ENCODE data around the gene LCP1.

LCP1 gene

DNA sequence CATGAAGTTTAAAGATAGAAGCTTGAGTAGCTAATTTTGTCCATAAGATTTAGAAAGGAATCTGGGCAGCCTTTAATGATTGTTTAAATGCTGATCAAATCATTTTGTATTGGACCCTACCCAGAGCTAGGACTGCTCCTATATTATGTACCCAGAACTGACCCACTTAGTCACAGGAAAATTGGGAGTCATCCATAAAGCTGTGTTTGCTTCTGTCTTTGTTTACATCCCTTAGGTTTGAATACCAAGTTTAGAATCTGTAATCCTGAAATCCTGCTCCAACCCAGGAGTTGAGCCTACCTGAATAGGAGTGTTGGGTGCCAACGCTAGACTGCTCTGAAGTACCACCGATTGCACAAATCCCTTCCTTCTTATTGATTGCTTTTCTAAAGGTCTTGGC lies 23.8 kb downstream of the LCP1 start:
- no peak for DNase-seq

DNA sequence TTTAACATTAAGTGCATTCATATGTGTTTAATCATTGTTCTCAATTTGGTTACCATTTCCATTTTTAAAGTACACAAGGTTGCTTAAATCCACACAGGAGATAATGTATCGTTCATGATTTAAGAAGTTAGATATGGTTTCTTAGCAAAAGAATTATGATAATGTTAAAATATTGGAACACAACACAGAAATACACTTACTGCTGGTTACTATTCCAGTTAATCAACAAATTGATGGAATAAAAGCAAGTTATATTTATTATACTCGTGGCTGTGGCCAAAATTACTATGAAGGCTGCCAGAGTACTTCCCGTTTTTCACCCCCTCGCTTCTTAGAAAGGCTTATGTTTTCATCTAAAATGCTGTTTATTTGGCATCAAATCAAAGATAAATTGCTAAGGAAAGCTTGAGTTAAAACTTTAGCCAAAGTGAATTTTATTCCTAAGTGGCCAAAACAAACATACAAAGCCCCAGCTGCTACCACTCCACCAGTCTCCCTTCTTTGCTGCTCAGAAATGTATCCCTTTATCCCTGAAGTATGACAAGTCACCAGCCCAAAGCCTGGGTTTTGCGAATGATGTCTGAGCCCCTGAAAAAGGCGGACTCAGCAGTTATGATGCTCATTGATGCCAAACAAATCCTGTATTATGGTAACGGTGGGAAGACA lies 27.7 kb downstream of the LCP1 start:
- DNase-seq, result no peak

DNA sequence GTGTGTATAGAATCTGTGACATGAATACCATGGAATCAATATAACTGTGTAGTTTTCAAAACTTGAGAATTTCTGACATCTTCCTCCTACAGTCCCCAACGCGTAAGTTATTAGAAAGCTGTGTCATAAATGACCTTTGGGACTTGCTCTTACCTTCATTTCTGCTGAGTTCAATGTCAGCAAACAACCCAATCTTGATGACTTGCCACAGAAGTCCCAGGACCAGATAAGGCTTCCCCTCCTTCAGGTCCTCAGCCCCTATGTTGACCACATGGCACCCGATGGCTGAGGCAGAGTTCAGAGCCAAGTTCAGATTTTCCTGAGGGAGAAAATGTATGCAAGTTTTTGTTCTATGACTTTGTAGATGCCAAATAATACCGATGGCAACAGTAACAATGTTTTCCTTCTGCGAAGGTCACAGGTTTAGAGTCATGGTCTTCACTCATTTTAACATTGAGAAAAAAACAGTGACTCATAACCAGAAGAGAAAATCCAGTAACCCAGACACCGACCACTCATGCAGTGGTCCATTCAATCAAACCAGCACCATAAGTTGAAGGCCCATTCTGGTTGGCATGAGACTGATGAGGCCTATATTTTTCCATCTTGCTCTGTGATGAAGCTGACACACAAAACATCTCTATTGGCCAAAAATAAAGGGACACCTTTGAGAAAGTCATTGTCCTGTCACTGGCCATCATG lies 29.2 kb downstream of the LCP1 start:
- DNase-seq, result no peak

DNA sequence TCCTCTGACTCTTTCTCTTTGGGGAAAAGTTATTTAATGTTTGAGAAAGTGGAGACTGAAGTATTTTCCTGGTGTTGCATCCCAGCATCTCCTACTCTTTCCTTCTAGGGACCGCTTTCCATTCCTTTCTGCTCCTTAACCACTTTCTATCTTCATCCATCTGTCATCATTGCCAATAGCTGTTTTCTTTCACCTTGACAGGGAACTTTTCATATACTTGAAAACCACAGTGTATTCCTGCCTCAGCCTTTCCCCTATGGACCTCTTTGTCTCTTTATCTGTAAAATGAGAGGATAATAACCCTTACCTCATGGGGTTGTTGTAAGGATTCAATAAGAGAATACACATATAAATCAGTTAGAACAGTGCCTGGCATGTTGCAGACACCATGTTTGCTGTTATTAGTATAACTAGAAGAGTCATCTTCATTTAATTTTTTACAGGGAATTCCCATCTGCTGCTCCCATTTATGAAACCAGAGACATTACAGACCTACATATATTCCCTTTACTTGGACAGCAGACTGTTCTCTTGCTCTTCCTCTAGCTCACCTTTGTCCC lies 31.8 kb downstream of the LCP1 start:
- DNase-seq, result no peak

DNA sequence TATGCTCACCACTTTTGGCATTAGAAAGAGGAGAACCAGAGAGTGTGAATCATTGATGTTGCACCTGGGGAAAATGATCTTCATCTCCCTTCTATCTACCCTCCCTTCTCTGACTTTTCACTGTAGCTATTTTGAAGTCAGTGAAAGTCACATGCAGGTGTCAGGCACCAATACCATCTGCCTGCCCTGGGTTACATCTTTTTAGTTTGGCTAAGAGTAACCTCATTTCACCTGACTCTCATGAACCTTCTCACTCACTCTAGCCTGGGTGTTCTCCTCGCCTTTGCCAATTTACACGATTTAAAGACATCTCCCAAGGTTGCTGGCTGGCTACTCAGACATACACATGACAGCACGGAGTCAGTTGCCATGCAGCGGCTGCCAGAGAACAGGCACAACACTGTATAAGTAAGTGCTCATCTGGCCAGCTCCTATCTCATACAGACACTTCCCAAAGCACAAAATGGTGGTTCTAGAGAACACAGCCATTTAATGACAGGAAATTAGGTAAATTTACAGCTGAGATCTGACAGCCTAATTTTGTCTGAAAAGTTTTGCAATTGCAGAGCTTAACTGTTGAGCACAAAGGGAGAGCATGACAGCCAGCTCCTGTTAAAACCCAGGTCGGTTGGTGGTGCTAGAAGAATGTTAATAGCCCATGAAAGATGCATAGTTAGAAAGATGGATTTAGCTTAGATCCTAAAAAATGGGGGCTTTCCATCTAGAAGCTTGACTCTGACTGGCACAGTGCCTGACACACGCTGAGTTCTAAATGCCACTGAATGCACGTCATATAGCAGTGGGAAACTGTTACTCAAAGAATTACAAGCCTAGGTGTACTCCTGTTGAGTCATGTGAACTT lies 32.5 kb downstream of the LCP1 start:
- DNase-seq, result no peak

DNA sequence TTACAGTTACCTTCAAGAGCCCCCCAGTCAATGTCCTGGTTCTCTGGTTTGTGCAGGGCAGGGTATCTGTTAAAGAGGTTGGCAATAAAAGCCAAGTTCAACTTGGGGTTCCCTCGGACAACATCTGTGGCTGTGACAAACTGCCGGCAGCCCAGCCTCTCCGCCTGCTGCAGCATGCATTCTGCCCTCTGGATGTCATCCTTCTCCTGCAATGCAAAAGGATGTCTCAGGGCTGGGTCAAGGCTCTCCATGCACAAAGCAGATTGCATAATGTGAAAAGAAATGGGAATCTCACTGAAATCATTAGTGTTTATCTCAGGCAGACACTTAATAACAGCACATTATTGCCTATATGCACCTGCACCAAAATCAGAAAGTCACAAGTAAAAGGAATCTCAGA lies 35.1 kb downstream of the LCP1 start:
- no peak for DNase-seq

DNA sequence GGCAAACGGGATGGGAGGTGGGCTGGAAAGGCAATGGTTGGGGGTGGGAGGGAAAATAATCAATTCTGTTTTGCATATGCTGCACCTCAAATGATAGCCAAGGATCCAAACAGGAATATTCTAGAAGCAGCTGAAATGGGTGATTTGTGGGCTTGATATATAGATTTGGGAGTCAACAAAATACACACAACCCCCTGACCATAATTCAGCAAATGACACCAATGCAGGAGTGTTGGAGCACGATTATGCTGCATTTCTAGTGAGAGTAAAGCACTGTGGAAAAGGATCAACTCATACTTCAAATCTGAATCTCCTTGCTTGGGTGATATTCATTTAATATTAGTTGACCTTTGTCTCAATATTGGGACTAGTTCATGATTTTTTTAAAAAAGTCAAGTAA lies 36.0 kb downstream of the LCP1 start:
- DNase-seq, result no peak

DNA sequence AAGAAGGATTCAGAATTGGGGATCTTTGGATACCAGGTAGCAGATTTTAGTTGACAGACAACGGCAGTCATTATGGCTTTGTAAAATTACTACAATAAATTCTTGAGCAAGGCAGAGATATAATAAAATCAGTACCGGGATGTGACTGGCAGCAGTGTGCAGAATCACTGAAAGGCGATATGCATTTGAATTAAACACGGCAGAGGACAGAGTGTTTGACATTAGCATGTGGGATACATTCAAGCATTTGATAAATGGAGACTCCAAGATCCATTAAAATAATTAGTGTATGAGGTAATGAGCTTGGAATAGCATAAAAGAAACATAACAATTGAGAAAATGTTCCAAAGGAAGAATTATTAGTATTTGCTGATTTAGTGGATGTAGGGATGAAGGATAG lies 36.8 kb downstream of the LCP1 start:
- DNase-seq, result no peak

DNA sequence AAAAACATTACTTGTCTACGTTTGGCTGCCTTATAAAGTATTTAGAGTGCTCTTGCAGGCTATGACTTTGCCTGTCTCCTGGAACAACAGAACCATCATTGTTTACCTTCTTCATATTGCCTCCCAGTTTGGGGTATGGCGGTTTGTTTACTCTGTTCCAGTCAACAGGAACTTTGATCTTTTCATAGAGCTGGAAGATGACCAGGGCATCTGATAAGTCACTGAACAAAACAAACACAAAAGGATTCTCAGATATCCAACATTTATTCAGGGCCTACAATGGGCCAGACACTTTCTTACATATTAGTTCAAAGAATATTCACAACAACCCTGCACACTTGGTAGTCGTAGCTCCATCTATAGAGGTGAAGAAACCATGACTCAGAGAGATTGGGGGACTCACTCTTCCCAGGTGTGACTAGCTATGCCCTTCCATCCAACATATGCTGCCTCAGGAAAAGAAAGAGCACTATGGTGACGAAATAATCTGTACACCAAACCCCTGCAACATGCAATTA lies 38.7 kb downstream of the LCP1 start:
- no peak for DNase-seq

DNA sequence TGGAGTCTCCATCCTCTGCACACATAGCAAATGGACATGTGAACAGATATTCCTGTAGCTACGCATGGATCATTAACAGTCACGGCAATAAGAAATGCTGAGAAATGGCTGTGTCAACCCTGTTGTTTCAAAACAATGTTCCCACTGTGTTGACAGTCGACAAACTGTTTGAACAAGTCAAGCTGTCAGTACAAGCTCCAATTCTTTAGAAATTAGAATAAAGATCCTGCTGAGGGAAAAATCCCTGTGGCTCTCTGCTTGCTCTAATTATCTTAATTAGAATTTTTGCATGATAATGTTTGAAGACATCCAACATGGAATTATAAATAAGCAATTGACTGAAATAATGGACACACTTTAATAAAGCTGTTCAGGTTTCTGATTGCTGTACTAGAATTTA lies 39.2 kb downstream of the LCP1 start:
- no peak for DNase-seq

DNA sequence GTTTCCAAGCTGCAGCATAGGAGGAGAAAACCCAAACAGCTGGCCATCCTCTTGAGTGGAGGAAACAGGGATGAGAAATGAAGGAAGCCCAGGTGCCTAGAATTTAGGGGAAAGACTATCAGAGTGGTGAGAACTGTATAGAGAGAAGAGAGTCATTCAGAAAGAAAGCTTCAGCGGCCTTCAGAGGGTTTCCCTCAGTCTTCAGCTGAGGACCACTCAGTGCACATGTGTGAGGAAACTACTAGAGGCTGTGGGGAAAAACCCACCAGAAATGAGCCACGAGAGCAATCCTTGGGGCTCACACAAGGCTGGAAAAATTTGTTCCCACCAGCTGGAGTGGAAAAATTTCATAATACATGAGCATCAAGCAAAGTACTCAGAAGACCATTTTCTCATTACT lies 41.9 kb downstream of the LCP1 start:
- no peak for DNase-seq

DNA sequence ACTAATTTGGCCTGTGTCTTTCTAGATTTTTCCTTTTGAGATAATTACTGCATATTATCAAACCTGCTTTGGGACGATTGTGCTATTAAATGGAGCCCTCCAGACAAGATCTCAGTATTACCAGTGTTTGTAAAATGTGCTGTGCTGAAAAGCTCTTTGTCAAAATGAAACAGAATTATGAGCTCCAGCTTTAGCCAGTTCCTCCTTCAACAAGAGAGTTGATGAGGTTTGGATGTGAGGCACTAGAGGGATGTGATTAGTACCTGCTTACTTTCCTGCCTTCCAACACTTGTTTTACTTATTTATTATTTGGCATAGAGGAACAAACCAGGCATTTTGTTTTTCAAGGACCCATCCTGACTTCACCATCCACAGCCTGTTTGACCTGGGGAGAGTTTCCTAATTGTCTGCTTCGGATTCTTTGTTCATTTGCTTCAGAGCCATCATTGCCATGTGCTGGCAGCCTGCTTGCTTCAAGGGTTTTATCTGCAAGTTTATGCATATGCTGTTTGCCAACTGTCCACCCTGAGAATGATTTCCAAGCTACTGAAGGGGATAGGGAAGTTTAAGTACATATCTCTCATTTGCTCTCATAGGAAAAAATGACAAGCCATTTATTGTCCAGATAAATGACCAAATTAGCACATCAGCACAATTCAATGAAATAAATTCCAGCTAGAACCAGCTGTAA lies 44.2 kb downstream of the LCP1 start:
- DNase-seq, result no peak

DNA sequence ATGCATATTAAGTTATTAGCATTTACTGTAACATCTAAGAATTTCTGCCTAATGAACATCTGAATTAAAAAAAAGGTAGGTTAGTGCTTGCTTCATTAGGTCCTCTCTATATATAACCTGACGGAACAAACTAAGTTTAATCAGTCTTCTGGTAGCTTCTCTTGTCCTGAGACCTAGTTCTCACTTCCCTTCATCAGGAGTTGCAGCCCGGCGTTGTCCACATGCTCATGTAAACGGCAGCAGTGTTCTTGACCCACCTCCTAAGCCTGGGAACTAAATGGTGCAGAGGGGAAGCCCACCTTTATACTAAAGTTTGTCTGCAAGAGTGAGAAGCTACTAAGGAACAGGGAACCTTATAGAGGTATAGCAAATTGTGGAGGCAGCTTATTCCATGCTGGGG lies 45.3 kb downstream of the LCP1 start:
- no peak for DNase-seq

DNA sequence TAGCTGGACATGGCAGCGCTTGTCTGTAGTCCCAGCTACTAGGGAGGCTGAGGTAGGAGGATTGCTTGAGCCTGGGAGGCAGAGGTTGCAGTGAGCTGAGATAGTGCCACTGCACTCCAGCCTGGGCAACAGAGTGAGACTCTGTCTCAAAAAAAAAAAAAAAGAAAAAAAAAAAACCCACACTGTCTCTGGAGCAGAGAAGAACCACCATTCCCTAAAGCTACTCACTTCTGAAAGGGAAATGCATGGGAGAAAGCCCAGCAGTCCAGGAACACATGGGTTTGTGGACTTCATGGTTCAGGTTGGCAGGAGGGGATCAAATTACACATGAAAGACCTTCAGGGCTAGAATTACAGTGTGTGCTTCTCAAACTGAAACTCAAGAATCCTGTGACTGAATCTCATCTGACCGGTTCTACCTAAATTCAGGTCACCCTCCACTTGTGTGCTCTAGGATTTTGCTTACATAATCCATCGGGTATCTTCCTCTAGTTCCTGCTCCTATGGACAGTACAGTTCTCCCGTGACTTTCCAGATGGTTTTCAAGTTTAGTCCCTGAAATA lies 46.9 kb downstream of the LCP1 start:
- DNase-seq, result no peak

DNA sequence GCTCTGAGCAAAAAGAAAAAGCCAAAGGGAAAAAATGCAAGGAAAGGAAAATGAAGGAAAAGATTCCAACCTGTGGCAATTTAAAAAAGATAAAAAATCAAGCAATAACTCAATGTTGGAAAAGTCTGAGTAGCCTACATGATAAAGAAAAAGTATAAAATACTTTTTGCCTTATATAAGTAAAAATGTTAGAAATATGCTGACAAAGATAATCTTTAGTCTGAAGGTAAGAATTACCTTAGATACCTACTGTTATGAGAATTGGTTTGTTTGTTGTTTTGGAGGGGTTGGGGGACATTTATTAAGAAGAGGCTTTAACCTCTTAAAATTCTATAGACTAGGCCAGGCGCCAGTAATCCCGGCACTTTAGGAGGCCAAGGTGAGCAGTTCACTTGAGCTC lies 47.5 kb downstream of the LCP1 start:
- DNase-seq, result no peak

DNA sequence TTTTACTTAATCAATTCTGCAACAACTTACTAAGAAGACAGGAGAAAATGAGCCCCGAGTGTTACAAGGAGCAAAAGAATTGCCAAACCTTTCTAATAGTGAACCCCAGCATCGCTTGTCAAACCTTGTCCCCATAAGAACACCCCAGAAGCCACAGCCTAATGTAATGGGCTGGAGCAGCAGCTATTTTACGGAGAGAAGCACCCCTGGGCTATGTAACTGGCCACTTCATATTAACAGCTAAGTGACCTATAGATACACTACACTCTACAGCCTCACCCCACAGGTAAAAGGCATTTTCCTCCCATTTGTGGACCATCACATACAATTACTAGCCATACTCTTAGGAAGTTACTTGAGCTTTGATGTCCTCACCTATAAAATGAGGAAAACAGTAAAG lies 49.9 kb downstream of the LCP1 start:
- no peak for DNase-seq

DNA sequence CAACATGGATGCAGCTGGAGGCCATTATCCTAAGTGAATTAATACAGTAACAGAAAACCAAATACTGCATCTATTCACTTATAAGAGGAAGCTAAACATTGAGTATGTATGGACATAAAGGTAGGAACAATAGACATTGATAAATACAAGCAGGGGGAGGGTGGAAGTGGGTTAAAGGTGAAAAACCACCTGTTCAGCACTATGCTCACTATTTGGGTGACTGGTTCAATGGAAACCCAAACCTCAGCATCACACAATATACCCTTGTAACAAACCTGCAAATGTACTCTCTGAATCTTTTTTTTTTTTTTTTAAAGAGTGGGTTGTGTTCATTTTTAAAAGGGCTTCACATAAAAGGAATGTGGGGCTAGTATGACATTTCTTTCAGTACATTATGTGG lies 50.3 kb downstream of the LCP1 start:
- DNase-seq, result no peak

DNA sequence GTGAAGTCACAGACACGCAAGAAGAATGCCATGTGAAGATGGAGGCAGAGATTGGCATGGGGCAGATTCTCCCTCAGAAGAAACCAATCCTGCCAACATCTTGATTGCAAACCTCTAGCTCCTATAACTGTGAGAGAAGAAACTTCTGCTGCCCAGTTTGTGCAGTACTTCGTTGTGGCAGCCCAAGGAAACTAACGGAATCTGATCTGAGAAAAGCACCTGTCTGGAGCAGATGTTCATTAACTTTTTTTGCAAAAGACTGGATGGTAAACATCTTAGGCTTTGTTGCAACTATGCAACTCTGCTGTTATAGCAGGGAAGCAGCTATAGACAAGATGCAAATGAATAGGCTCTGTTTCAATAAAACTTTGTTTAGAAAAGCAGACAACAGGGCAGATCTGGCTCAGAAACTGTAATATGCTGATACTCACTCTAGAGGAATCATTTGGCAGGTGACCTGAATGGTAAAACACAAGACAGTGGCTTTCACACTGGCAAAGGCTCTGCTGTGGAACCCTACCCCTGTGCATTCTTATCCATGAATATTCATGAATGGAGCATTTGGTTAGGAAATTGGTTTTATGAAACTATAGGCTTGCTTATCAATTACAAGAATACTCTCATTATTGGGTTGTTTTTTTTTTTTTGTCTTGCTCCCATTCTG lies 51.9 kb downstream of the LCP1 start:
- no peak for DNase-seq

DNA sequence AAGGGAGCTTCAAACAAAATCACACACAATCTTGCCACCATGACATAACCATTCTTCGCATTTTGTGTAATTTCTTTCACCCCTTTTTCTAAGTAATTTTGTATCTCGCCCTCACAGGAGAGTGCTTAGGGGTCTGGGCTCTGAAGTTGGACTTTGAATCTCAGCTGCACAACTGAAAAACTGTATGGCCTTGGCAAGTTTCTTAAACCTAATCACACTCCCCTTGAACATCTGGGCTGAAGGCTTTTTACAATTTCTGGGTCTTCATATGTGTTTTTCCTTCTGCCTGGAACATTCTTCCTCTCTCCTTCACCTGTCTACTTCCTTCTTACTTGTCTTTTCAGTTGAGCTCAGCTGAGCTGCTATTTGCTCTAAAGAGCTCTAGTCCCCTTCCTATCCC lies 52.9 kb downstream of the LCP1 start:
- no peak for DNase-seq

DNA sequence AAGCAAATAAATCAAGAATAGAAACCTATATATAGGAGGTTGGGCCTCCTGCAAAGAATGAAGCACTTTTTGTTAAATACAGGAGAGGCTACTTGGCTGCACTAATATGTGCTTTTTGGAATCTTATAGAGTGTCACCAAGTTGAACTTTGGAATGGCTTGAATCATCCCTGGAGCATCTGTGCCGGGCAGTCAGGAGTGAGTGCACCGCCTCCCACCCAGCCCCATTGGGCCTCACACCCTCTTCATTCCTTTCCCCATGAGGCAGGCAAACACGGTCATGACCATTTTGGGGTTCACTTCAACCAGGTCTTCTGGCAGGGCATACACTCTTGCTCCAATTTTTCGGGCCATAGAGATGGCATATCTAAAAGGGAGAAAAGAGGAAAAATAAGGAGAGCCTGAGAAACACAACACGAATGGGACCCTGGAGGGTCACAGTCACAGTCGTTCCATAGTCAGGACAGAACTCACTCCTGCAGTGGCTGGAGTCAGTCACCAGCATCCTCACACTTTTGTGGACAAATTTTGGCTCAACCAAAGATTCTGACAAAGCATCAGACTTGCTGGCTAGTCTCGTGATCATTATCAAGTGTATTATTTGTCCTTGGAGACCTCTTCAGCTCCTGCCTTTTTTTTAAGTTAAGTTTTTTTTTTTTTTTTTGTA lies 54.5 kb downstream of the LCP1 start:
- no peak for DNase-seq

Data from left hindlimb (tissue), 1 donor.